ENCODE results near the gene PRR20D.
"Not testable (repeated sequence)": the region's sequence is repeated elsewhere in the genome, so short reads cannot be mapped to it uniquely, and the experiment has no call there.

The PRR20D gene

GRCh38 chr13:57160332-57160731 is at the start of gene PRR20D:
Gene PRR20D, plus strand, starts transcription at chr13:57160632. Its CDS starts 387 bp downstream, at chr13:57161019.
- DNase-seq, result not testable (repeated sequence)

GRCh38 chr13:57114945-57115344 is 45.5 kb upstream of the PRR20D start:
- no peak for DNase-seq

DNA sequence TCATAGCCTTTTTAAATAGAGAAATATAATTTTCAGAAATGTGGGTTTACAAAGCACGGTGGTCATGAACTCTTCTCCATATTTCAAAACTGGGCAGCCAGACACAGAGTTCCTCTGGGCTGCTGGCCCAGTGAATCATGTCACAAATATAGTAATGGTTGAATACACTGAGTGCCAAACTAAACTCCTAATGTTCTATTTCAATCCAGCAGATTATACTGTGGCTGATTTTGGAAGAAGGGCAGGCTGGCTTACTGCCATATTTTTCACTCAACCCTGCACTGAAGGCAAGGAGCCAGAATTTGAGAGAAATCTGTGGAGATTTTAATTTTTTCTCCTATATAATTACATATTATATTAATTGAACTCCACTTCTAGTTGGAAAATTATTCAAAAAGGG is 36.8 kb upstream of the PRR20D start:
- no peak for DNase-seq

DNA sequence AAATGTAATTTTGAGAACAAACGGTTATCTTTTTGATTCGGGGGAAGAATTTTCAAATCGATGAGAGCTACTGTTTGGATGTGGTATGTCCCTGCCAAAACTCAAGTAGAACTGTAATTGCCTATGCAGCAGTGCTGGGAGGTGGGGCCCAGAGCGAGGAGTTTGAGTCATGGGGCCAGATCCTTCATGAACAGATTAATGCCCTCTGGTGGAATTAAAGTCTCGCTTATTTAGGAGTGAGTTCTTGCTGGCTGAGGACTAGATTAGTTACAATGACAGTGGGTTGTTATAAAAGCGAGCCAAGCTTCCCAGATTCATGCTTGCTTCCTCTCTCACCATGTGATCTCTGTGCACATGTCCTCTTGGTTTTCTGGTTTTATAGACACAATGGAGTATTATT is 31.5 kb upstream of the PRR20D start:
- no peak for DNase-seq

GRCh38 chr13:57136093-57136492 is 24.3 kb upstream of the PRR20D start:
- DNase-seq, result no peak

DNA sequence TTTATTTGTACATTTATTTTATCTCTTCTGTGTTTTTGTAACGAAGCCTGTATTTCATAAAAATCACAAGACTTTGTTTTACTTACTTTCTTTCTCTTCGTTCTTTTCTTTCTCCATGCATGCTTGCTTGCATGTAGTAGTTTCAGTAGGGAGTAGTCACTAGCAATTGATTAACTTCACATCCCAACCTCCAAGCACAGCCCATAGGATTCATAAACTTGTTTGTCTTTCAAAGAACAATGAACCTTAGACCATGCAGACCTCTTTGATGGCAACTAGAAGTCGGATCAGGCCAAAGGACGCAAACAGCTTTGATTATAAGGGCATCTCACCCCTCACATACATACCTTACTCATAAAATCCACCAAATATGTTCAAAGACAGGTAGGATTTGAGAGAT is 22.8 kb upstream of the PRR20D start:
- DNase-seq, result no peak

- DNase-seq, result no peak
These were observed 21.4 kb upstream of the PRR20D start for GRCh38 chr13:57138988-57139387.

DNA sequence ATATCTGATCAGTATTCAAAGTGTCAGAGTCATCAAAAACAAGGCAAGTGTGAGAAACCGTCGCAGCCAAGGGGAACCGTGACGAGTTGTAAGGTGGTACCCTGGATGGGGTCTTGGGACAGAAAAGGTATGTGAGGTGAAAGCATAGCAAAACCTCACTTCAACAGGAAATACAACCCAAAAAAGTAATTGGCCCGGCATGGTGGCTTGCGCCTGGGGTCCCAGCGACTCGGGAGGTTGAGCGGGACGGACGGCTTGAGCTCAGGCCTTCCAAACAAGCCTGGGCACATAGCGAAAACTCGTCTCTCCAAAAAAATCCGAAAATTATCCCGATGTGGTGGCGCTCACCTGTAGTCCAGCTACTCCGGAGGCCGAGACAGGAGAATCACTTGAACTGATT is 20.7 kb upstream of the PRR20D start:
- DNase-seq, result not testable (repeated sequence)

DNA sequence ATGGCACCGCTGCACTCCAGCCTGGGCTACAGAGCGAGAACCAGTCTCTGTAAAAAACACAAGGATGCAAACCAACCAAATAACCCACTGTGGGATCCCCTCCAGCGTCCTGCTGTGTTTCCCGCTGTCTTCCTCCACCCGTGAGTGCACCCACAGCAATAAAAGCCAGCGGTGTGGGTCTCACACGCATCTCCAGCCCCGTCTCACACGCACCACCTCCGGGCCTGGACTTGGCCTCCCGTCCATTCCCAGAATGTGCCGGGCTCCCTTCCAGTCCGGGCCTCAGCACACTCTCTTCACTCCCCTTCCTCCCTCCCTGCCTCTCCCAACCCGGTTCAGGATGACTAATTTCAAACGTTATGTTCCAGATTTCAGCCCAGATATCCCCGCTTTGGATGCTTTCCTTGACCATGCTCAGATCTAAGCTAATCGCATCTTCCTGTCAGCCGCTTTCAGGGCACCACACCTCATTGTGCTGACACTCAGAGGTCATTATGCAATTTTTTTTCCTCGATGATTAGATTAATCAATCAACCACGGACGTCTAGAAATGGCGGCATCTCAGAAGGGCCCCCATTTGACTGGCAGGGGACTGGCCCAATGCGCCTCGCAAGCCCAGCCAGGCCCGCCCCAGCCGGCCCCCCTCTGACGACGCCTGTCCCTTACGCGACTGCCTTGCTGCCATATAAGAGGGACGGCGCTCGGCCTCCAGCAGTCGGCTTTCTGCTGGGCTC is 20.0 kb upstream of the PRR20D start, which contains the start of gene PRR20A:
PRR20A (plus strand) TSS at position 684 of the 734 bp plus-strand sequence. CDS start 387 bp downstream, outside the sequence.
- DNase-seq, result not testable (repeated sequence)

- not testable (repeated sequence) for DNase-seq
These were observed 13.2 kb upstream of the PRR20D start, which contains the start of gene PRR20B for GRCh38 chr13:57147188-57147587. Gene PRR20B, plus strand, starts transcription at chr13:57147488. Its CDS starts 387 bp downstream, at chr13:57147875.

DNA sequence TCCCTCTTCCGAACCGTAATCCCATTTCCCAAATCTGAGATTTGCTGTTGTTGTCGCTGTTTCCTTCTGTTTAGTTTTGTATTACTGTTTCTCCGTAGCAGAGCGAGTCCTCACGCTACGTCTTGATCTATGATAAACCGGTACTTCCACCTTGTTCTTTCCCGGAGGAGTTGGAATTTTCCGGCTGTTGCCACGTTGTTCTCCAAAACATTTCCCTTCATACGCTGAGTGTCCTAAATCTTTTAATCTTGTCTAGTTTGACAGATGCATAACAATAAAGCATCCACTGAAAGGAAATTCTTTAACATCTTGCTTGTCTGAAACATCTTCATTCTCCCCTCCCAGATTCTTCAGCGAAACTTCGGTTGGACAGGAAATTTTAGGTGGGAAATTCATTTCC is 12.3 kb upstream of the PRR20D start:
- DNase-seq, result not testable (repeated sequence)

DNA sequence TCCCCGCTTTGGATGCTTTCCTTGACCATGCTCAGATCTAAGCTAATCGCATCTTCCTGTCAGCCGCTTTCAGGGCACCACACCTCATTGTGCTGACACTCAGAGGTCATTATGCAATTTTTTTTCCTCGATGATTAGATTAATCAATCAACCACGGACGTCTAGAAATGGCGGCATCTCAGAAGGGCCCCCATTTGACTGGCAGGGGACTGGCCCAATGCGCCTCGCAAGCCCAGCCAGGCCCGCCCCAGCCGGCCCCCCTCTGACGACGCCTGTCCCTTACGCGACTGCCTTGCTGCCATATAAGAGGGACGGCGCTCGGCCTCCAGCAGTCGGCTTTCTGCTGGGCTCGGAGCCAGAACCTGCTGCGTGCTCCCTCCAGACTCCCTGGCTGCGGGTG is 6.7 kb upstream of the PRR20D start, which contains the start of gene PRR20C:
PRR20C (plus strand) TSS at position 301 of the 400 bp plus-strand sequence. CDS start 387 bp downstream, outside the sequence.
- not testable (repeated sequence) for DNase-seq

- DNase-seq, result not testable (repeated sequence)
These were observed 6.5 kb downstream of the PRR20D start, which contains the start of gene PRR20E for GRCh38 chr13:57166897-57167296. Gene PRR20E, plus strand, starts transcription at chr13:57167197. Its CDS starts 387 bp downstream, at chr13:57167584.

DNA sequence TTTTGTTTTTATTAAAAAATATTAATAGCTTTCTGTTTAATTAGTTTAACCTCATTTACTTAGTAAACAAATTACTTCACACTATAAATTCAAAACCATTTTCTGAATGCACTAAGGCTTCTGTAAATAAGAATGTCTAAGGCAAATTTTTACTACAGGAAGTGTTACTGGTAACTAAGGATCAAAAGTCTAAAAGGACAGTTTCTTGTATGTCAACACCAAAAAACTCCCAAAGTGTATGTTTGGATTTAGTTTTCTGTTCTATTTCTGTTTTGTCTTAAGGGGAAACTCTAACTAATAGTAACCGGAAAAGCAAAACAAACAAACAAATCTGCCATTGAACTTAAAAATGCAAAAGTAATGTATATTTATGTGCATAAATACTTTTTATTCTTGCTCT is 31.2 kb downstream of the PRR20D start:
- no peak for DNase-seq

DNA sequence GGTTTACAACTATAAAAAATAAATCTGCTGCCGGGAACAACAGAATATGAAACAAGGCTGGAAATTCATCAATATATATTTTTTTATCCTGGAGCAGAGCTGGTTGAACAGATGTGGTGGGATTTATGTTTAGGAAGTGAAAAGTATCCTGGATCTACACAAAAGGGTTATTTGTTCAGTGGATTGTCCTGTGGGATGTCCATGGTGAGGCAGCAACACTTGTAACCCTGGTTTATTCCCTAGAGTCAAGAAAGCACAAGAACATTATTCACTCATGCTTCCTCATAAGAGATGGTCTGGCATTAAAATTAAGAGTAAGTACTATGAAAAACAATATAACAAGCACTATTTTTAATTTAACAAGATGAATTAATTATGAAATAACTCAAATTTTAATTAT is 52.6 kb downstream of the PRR20D start:
- no peak for DNase-seq
